CD1c-positive myeloid dendritic cell (primary cell): ENCODE measurements around the gene GDF9.

Source experiments
- DNase-seq: peaks from one replicate; pipeline ENCODE4 v3.0.0-alpha.2; 2016; ENCODE audit errors: extremely low spot score

GDF9 gene

DNA sequence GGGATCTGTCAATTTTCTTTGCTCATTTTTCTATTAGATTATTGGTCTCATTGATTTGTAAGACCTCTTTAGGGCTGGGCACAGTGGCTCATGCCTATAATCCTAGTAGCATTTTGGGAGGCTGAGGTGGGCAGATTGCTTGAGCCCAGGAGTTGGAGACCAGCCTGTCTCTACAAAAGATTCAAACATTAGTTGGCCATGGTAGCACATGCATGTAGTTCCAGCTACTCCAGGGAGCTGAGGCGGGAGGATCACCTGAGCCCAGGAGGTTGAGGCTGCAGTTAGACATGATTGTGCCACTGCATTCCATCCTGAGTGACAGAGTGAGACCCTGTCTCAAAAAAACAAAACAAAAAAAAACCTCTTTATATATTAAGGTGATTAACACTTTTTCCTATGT, 29.4 kb downstream of the GDF9 start:
- DNase-seq, result no peak

DNA sequence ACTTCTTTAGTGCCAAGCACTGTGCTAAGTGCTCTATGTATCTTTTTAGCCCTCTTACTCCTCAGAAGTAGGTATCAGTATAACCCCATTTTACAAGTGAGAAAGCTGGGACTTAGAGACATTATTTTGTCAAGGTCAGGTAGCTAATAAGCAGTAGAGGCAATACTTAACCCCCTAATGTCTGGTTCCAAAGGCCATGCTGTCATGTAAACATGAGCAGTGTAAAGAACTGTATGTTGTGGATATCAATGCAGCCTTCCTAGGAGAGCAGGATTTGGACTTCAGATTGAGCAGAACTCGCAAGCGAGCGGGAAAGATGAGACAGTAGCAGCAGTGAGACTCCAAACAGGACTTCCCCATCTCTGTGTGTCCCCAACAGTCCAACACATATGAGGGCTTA, 32.2 kb downstream of the GDF9 start:
- no peak for DNase-seq

DNA sequence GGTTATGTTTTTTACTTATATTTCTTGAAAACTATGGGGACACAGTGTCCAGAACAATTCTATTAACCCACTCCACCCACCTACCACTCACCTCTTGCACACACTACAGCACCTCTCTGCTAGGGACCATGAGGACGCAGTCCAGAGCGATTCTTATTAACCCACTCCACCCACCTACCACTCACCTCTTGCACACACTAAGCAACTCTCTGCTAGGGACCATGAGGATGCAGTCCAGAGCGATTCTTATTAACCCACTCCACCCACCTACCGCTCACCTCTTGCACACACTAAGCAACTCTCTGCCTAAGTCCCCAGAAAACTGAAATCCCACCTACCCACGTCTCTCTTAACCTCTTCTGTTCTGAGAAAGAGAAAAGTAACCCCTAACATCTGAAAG, 33.7 kb downstream of the GDF9 start:
- no peak for DNase-seq

DNA sequence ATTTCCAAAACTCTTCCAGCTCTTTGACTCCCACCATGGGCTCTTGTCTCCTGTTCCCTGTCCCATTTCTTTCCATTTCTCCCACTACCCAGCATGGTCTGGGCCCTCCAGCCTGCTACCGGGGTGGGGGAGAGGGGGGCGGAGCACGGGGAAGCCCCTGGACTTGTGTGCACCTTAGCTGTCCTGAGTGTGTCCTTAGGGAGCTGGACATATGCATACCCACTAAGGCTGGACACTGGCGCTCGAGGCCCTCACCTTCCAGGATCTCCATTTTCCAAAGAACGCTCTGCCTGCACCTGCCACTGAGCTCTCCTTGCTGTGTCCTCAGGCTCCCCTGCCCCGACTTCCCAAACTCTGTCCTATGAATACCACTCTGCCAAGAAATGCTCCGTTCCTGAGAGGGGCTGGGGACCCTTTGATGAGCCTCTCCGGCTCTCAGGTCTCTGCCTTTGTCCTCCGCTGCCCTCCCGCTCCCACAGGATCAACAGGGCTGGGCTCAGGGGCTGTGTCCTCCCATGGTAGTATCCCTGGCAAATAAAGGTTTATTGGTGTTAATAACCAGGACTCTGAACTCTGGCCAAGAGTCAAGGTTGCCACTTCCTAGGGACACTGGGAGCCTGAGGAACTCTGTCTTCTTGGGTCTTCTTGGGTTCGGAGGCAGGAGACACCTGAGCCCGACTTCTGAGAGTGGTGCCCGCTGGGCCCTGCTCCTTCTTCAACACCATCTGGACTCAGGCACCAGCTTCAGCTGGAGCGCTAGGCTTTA, 35.0 kb downstream of the GDF9 start:
- DNase-seq, result no peak

DNA sequence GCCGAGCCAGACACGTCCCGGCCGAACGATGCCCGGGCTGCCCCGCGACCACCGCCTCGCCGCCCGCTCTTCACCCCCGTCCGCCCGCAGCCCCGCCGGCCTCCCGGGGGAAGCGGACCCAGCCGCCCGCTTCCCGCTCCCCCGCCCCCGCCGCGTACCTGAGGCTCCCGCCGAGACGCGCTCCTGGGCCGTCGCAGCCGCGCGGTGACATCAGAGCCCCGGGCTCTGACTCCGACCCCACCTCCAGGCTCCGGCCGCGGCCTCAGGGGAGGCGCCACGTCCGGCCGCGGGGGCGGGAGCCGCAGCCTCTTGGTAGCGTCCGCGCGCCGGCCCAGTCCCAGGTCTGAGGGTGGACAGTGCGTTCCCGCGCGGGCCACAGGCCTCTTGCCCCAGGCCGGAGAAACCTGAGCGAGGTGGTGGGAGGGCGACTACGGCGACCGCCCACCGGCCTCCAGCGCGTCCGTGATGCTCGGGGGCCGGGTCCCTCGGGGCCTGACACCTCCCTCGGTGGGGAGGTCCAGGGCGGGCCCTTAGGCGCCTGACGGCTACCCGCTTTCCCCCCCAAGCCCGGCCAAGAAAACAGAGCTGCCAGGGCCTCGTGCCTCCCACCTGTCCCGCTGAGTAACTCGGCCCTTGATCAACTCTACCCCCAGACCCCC, 35.7 kb downstream of the GDF9 start, which contains the start of gene SHROOM1:
TSS of gene SHROOM1 (minus strand) at position 212 of the 659 bp plus-strand sequence. CDS start 4,507 bp downstream, outside the sequence.
- peak; percentile 75 for DNase-seq

DNA sequence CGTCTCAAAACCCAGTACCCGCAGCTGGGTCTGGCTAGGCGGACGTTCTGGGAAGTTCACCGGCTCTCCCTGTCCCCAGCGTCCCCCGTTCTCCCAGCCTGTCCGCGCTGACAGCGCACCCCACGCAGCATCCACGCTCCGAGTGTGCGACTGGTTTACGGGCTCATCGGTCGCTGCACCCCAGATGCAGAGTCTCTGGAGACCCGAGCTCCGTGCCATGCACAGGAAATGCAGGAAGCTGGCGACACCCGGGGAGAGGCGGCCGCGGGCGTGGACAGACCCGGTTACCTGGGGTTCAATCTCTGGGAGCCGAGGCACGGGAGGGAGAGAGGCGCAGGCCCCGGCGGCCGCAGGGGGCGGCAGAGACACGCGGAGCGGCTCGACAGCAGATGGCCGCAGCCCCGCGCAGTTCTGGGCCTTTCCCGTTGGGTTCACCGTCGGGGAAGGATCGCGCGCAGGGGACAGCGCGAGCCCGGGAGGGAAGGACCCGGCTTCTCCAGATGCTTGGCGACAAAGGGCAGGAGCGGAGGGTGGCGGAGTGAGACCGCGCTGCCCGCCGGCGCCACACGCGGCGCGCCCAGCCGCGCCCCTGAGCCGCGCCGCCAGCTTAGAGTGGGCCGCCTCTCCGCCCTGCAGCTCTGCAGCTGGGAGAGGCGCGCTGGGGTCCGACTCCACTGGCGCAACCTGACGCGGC, 36.4 kb downstream of the GDF9 start:
- DNase-seq, result peak; percentile 75

DNA sequence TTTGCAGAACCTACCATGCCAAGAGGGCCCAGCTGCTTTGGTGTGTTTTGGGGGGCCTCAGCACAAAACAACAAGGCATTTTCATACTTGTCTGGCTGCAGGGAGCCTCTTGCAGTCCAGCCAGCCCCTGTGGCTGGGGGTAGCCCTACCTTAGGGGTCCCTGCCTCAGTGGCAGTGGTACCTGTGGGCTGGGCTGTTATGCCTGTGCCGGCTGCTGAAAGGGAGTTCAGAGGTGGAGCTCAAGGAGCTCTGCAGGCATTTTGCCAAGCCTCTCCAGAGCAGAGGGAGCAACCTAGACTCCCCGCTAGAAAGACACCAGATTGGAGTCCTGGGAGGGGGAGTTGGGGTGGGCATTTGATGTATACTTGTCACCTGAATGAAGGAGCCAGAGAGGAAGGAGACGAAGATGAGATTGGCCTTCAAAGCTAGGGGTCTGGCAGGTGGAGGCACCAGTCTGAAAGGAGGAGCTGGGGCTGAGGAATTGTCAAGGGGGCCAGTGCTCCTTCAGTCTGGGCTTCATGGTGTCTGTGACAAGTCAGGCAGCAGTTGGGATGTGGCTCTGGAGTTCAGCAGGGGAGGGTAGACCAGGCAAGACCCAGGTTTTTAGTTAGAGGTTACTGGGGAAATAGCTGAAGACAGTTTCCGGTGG, 37.3 kb downstream of the GDF9 start:
- no peak for DNase-seq

DNA sequence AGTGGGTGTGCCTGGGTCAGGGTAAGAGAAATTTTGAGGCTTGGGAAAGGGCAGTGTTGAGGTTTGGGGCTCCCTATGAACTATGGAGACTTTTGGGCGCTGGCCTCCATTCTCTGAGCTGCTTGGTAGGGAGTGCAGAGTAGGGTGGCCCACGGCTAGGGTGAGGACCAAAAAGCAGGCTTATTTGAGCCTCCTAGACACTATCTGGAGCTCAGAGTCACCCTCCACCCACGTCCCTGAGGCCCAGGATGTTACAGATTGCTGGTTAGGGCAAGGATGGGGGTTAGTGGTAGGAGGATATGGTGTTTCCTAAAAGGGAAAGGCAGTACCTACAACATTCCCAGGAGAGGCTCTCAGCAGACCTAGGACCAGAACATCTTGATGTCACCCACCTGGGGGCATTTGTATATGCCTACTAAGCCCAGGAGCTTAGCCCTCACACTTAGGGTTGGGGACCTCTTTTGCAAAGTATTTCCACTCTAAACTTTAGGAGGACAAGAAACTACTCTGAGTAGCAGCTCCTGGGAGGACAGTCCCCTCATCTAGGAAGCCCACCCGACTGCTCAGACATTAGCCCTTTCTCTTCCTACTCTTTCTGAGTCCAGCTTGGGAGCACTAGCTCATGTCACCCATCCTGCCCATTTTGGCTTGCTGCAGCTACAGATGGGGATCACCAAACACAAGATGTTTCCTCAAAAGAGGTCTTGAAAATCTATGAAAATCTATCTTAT, 38.2 kb downstream of the GDF9 start:
- DNase-seq, result no peak

DNA sequence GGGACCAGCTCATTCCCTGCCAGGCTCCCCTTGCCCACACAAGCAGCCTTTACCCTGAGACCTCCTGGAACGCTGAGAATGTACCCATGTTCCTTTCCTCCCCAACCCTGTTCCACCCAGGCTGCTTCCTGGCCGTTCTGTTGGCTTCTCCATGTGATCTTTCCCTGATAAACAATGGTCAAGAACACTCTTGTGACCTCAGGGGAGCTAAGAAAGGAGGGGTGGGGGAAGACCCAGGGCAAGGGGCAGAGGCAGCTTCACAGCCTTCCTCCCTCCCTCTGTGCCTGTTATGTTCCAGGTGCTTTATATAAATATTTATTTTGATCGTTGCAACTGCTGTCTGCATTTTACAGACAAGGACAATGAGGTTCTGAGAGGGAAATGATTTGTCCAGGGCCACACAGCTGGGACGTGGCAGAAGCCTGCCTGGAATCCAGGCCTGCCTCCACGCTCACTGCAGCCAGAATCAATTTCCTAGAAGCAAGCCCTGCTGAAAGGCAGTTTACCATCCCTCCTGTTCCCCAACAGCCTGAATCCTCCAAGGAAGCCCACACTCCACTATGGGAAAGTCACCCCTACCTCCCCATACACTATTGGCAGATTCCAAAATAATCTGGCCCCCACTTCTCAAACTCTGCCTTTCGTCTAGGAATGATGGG, 39.7 kb downstream of the GDF9 start:
- no peak for DNase-seq

DNA sequence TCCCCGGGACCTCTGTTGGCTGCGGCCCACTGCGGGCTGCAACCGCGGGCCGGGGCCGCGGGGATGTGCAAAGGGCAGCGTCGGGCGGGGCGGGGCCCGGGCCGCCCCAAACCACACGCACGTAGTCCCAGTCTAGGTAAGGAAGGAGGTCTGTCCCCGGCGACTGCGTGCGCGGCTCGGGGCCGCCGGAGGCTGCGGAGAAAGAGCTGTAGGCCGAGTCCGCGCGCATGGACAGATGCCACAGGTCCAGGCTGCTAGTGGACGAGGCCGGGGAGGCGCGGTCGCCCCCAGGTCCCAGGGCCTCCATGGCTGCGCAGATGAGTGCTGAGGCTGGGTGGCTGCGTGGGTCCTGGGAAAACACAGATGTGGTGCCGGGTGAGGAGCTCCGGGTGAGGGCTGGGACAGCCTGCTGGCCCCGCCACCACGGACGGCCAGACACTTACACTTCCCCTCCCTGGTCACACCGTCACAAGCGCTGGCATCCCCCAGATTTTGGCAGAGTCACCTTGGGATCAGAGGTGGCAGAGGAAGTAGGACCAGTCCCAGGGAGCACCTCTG, 40.4 kb downstream of the GDF9 start:
- no peak for DNase-seq

DNA sequence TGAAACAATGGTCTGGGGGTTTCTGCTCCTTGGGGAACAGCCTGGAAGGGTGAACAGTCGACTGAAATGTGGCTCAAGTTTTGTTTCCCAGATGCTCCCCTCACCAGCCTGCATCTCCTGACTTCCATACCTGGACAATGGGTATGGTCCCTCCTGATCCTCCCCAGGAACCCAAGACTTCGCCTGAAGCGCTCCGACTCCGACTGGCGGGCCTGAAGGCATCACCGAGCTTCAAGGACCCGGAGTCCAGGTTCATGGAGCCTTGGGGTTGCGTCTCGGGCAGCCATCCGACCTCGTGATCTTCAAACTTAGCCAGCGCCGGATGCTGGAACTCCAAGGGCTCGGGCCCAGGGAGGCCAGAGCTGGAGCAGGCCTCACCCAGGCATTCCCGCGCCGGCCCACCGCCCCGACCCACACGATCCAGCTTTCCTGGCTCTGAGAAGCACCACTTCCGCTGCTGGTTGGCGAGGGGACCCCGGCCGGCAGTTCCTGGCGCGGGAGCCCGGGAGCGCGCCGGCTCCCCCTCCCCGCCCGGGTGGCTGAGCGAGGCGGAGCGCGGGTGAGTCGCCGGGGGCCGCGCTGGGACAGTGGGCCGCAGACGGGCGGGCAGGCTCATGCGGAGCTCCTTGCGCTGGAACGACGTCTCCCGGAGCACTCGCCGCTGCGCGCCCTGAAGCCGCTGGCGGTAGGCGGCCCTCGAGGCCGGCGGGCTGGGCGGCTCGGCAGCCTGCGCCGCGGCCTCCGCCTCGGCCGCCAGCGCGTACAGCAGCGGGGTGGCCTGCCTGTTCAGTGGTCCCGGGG, 41.0 kb downstream of the GDF9 start:
- no peak for DNase-seq

DNA sequence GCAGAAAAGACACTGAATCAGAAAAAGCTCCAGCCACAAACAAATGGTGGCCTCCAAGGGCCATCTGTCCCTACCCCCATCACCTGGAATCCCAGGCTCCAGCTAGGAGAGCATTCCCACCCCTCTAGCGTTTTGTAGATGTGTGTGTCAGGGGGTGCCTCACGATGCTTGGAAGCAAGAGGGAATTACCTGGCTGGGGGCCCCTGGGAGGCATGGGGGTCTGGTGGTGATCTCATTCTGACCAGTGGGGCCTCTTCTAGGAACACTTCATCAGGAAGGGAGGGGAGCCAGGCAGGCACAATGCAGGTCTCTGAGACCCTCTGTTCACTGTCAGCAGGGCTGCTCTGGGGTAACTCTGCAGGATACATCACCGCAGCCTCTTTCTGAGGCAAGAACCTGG, 41.8 kb downstream of the GDF9 start:
- DNase-seq, result no peak

DNA sequence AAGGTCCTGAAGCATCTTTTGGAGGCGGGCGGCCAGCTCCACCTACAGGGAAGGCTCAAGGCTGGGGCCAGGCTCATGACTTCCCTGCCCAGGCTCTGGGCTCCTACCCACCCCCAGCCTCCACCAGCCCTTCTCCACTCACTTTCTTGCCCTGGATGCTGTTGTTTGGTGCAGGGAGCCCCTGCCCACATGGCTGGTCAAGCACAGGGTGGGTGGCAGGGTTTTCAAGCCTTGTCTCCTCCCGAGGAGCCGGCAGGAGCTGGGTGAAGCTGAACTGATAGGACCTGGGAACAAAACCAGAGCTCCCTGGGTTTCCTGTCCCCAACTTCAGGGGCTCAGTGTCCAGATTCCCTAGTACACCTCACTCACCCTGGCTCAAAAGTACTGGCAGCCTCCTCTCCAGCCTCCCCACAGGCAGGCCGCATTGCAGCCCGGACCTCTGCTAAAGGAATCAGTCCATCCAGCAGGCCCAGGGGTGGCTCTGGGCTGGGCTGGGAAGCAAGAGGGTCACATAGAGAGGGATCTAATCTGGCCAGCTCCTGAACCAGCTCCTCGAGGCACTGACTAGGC, 42.7 kb downstream of the GDF9 start:
- no peak for DNase-seq

DNA sequence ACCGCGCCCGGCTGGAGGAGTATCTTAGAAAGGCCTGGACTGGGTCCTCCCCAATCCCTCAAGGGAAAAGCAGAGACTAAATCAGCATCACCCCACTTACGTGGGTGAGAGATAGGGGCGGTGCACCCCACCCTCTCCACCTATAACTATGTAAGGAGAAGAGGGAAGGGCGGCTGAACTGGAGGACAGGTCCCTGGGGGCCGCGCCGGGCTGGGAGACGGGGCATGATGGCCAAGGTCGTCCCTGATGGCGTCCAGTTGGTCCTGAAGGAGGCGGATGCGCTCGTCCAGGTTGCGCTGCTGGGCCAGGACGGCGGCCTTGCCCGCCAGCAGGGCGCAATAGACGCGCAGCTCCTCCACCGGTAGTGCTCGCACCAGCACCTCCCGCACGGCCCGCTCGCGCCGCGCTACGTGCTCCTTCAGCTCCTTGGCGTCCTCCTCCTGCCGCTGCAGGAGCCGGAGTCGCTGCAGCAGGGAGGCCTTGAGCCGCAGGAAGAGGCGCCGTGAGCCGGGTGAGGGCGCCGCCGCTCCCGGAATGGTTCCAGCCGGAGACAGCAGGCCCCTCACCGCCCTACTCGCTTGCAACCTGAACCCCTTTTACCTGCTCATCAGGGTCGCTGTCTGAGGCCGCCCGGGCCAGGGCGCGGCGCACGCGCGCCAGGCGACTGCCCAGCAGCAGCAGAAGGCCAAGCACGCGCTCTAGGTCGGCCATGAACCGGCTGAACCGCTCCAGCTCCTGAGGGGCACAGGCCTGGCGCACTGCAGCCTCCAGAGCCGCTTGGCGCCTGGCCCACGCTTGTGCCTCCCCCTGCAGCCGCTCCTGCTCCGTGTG, 43.4 kb downstream of the GDF9 start:
- DNase-seq, result no peak

DNA sequence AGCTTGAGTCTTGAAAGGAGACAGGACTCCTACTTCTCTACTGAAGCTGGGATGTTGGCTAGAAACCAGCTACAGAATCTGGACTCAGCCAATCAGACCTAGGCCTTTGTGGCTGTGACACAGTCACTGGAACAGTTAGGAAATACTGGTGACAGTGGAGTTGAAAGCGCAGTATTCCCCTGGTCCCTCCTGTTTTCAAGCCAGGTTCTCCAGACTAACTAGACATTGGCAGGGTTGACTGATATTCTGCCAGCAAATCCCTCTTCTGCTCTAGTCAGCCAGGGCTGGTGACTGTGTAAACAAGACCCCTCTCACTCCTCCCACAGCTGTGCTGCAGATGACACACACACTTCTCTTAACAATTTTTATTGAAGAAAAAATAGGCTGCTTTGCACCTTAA, 44.5 kb downstream of the GDF9 start:
- no peak for DNase-seq

DNA sequence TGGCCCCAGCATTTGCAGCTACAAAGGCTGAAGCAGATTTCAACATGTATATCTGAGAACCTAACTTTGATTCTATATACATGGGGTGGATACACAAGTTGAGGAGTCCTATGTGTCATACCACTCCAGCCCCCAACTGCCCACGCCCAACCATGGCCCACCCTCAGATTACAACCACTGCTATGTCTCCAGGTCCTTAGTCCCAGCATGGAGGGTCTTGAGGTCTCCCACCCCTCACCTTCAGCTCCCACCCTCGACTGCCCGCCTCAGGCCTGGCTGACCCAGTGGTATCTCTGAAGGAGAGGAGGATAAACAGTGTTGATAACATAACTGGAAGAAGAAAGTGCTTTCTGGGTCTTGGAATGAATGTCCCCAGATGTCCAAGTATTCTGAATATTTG, 44.9 kb downstream of the GDF9 start:
- no peak for DNase-seq

DNA sequence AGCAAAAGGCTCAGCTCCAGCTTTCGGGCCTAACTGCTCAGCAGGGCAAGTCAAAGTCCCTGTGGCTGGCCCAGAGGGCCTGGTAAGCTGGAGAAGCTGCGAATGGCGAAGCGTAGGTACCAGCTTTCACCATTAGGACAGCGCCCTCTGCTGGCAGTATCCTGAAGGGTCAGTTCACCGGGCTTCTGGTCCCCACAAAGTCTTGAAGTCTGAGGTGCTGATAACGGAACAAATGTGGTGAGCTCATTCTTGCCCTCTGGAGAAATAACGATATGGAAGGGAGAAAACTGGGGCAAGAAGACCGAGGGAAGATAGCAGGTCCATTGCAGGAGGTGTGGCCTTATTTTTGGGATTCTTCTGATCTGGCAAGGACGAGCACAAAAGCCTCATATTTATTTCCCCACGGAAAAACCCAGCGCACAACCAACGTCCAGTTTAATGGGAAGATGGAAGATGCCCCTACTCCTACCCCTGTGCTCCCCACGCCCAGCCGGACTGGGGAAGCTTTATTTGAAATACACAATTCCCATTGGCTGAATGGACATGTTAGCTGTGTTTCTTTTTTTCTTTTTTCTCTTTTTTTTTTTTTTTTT, 46.0 kb downstream of the GDF9 start:
- DNase-seq, result peak; percentile 93

DNA sequence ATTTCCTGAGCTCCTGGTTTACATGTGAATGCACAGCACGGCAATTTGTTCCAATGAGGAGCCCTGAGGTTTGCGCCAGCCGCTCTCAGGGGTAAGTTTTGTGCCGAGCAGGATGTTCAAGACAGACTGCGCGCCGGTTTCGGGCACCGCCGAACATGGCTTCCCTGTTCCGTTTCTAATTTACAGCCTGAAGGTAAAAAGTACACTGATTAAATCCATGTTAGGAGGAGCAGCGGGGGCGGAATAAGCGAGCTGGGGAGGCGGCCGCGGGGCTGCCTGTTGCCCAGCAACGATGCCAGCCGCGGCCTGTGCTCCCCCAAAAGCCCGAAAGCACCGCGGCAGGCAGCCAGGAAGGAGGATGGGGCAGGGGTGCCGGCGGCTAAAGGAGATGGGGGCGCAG, 46.8 kb downstream of the GDF9 start:
- DNase-seq, result no peak
